AG09309 (cell line): Measurements from ENCODE around the gene TNK2.

ENCODE experiments used
- DNase-seq: peaks from one replicate; pipeline ENCODE4 v3.0.0-alpha.2; 2010; ENCODE audit warnings: low read depth
- H3K4me3 ChIP-seq: 2 replicates; pipeline ENCODE4 v1.5.1; 2011; ENCODE audit warnings: mild to moderate bottlenecking, low read depth, low read length, moderate library complexity; ENCODE audit not compliant: control insufficient read depth
- CTCF ChIP-seq: IDR thresholded peaks from 2 replicates; pipeline ENCODE4 v1.5.1; 2011; ENCODE audit warnings: mild to moderate bottlenecking, low read depth, low read length, inconsistent platforms; ENCODE audit not compliant: insufficient read depth, control insufficient read depth; ENCODE audit errors: missing control alignments

The TNK2 gene

GRCh38 chr3:195893044-195893395, 15.3 kb downstream of the TNK2 start:
- DNase-seq, result no peak
- no peak overlapping the region for H3K4me3 ChIP-seq
- TF ChIP-seq CTCF, result no peak

DNA sequence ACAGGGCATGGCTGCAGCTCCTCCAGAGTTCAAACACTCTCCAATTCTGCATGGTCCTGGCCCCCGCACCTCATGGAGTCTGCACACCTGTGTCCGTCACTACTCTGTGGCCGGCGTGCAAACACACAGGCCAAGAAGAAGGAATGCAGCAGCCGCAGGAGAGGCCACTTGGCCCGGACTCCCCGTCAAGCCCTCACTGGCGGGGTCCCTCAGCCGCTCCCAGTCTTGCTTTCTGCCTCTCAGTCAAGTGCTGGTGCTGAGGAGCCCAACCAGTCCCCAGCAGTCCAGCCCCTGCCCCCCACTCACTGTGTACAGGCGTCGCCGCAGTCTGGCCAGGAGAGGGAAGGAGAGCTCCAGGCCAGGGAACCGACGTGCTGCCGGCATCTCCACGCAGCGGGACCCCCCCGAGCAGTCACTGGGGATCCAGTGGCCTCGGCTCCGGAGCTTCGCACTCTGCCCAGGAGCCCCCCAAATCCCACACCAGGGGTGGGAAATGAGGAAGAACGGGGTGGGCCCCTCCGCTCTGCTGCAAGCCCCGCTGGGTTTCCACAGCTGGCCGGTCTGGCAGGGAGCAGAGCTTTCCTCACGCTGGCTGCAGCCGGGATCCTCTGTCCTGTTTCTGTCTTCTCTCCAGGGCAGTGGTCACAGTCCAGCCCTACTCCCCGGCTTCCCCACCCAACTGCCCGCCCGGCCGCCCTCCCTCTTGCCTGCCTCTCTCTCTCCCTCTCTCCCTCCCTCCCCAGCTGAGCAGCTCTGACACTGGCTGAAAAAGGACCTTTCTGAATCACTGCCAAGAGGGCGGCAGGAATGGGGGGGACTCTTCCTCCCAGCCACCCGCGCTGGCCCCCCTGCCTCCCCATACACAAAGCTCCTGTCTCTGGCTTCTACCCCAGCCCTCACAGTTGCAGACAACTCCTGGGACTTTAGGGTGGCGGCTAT, 16.0 kb downstream of the TNK2 start:
- no peak for DNase-seq
- no peak overlapping the region; the same call in none of the 2 replicates for H3K4me3 ChIP-seq

GRCh38 chr3:195891431-195892104, 16.8 kb downstream of the TNK2 start:
- no peak overlapping the region for H3K4me3 ChIP-seq
- DNase-seq, result no peak
- TF ChIP-seq CTCF, result no peak

More for the DNA sequence above, 16.0 kb downstream of the TNK2 start:
- TF ChIP-seq CTCF, result no peak

- H3K4me3 ChIP-seq, result no peak overlapping the region
- TF ChIP-seq CTCF, result no peak
- no peak for DNase-seq
Measured at GRCh38 chr3:195889870-195890295, 18.5 kb downstream of the TNK2 start.

GRCh38 chr3:195888981-195889869, 19.1 kb downstream of the TNK2 start:
- no peak overlapping the region for H3K4me3 ChIP-seq
- TF ChIP-seq CTCF, result no peak
- DNase-seq, result no peak

DNA sequence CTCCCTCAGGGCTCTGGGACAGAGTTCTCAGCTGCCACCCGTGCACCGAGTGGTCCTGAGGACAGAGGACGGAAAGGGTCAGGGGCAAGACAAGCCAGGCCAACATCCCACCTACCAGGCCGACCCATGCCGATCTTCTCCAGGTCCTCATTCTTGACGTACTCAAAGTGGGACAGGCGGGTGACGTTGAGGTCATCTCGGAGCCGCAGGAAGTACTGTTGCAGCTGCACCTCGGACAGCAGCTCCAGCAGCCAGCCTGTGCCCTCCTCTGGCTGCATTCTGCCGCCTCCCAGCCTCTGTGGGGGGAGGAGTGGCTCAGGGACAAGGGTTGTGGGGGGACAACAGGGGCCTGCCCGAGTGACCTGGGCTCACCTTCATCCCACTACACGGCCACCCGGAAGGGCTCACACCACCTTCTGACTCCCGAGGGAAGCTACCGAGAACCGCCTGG, 20.0 kb downstream of the TNK2 start:
- no peak for TF ChIP-seq CTCF
- no peak for DNase-seq
- no peak overlapping the region for H3K4me3 ChIP-seq
